CD4-positive, alpha-beta T cell treated with Interleukin-15 for 1 hour (primary cell): Measurements from ENCODE around the gene PPP1R1B.

Experiments used
- DNase-seq: peaks from one replicate; pipeline ENCODE4 v3.0.0-alpha.2; 2020

PPP1R1B gene

DNA sequence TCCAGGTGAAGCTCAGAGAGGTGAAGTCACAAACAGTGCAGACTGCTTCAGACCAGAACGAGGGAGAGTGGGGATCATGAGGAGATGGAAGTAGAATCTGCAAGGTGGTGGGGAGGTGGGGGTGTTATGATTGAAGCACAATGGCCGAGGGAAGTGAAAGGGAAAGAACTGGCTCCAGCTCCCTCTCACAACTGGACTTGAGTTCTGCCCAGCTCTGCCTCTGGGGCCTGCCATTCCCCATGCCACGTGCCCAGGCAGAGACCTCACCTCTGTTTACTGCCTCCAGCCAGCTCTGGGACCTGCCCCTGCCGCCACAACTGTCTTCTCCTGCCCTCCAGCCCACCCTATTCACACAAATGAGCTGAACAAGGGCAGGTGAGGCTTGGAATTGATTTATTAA is 44.0 kb downstream of the PPP1R1B start:
- DNase-seq: no peak

DNA sequence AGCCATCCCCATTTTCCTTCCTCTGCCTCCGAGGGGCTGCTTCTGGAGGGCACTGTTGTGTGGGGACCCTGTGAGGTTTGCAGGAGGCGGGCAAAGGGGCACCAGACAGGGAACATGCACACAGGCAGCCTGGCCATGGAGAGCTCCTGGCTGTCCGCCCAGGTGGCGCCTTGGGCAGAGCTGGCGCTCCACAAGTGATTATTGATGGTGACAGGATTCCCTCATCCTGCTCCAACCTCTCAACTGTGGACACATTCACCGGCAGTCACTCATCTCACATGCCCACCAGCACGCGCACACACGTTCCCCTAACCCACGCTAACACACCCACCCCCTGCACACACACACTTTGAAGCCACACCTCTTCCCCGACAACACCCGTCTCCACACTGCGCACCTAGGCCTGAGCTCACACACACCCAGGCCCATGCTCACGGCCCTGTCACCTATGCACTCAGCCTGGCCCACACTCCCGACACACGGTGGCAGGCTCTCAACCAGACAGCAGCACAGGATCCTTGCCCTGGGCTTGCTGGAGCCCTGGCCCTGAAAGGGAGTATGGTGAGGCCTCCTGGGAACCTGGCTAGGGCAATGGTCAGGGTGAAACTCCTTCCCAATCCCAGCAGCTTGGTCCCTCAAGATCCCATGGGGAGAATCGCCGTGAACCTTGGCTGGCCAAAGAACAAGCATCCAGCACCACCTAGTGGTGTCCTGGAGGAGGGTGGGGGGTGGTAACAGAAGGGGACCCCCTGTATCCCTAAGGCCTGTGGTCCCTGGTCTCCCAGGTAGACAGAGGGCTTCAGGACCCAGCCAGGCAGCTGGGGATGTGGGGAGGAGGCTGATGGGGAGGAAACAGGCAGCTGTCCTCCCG is 45.1 kb downstream of the PPP1R1B start:
- no peak for DNase-seq

DNA sequence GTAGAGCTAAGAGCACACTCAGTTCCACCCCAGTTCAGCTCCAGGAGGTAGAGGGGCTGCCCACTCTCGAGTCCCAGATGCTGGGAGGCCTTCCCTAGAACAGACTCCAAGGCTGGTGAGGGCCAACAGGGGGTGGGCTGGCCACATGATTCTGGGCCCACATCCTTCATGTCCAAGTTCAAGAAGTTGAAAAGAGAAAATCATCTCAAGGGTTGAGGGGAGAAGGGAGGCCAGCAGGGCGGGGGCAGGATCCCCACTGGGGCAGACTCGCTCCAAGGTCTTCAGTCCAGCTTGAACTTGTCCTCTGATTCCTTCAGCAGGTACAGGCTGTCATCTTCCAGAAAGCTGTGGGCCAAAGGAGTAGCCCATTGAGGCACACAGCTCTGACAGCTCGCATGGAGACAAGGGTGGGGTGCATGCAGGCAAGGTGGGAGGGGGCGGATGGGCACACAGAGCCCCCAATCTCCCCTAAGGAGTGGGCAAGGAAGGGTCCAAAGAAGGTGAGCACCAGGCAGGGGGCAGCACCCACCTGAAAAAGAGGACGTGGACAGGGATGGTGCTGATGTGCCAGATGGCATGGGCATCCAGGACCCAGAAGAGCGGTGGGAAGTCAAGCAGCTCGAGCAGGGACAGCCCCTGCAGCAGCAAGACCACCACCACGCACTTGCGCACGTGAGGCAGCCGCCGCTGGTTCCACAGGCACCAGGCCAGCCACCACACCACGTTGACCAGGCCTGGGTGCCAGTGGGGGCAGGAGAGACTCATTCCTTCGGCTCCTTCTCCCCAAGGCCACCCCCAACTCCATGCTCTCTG is 46.0 kb downstream of the PPP1R1B start:
- DNase-seq: no peak

DNA sequence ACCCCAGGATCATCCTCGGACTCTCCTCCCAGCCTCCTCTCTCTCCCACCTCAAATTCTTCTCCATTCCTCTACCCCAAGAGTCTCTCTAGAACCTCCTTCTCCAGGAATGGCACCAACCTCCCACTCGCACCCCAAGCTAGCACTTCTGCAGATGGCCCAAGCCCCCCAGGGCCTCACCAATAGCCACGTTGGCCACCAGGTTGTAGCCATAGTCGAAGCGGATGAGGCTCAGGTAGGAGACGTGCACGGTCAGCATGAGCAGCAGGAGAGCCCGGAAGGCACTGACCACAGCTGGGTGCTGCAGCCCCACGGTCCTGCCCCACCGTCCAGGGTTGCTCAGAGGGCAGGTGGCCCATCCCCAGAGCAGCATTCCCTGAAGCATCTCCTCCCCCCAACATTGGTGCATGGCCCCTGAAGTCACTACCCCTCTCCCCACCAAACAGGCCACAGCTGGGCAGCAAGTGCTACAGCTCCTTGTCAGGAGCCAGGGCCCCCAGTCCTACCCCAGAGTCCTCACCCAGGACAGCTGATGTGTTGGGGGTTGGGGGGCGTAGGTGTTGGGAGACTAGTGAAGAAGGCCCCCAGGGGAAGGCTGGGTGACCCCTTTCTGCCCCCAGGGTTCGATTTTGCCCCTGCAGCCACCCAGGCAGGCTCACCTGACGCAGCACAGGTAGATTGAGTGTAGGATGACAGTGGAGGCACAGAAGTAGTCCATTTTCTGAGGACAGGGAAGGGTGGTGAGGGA is 46.8 kb downstream of the PPP1R1B start:
- DNase-seq: no peak

DNA sequence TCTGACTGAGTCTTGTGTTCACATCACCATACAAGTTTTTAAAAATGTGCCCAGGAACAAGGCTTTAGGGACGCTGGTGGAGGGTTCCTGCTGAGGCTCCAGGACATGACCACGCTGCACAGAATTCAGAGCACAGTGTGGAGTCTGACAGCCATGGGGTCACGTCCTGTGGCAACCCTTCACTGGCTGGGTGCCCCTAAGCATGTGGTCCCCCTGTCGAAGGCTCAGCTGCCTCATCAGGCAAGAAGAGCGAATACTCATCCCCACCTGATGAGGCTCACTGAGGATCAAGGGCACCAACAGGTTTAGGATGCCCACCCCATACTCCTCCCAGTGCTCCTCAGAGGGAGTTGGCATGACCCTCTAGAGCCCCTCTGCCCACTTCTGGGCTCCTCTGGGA is 47.4 kb downstream of the PPP1R1B start:
- no peak for DNase-seq

DNA sequence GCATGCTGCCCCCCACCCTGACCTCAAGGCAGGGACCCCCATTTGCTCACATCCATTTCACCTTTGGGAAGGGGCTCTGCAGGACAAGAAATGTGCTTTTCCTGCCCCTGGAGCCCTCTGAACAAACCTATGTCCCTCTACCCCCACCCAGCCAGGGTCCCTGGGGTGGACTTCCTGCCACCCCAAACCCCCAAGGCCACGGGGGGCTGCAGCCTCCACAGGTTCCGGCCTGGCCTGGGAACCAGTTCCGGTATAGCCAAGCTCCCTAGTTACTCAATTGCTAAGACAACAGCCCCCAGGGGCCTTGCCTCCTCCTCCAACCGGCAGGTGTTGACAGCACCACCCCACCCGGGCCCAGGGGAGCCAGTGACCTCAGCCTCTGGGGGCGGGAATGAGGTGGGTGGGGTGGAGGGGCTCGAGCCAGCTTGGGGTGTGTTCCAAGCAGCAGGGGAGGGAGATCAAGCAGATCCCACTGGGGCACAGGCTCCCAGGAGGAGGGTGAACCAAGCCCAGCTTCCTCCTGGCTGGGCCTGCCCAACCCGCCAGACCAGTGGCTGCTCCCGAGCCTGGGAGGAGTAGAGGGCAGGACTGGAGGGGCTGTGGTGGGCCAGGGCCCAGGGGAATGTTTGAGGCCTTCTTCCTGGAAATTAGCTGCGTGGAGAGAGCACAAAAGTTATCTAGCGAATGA is 48.1 kb downstream of the PPP1R1B start:
- peak; percentile 25 for DNase-seq

DNA sequence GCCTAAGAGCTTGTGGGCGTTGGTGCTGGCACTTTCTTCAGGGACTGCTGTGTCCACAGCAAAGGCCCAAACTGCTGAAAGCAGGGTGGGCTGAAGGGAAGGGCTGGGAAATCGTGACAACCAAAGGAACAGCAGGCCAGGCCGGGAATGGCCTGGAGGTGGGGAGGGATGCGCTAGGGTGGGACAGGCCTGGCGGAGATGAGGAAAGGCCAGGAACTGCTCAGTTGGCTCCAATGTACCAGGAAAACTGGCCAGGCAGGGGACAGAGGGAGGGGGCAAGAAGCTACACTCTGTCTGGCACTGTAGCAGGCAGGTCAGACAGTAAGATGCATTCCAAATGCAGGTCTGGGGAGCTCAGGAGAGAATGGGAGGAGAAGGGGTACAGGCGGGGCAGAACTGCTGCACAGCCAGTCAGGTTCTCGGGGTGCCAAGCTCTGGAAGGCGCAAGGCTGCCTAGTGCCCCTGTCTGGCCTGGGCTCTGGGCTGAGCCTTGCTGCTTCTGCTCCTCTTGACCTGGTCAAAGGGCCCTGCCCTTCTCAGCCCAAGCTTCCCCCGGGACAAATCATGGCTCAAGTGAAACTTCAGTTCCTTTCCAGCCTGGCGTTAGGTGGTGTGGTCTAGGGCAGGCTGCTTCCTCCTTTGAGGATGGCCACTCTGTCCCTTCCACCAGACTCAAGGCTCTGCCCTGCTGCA is 48.8 kb downstream of the PPP1R1B start:
- DNase-seq: no peak

DNA sequence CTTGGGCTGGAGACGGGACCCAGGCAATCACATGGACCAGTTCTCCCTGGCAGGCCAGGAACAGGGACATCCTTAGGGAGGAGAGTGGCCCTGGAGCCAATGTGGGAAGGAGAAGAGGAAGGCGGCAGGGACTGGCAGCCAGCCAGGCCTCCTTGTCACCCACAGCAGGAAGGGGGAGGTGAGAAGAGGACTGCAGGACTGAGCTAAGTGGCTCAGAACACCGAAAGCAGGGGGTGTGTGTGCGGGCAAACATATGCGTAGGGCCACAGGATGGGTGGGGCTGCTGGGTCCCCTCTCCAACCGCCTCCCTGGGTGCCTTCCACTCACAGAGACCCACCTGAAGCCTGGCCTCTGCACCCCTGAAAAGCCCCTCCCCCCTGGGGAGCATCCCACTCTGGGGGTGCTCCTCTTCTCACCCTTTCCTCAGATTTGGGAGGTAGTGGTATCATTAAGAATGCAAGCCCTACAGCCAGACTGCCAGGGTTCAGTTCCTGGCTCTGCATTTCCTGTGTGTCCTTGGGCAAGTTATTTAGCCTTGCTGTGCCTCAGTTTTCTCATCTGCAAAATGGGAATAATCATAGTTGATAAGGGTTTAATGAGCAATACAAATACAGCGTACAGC is 49.6 kb downstream of the PPP1R1B start:
- peak; percentile 70 for DNase-seq

DNA sequence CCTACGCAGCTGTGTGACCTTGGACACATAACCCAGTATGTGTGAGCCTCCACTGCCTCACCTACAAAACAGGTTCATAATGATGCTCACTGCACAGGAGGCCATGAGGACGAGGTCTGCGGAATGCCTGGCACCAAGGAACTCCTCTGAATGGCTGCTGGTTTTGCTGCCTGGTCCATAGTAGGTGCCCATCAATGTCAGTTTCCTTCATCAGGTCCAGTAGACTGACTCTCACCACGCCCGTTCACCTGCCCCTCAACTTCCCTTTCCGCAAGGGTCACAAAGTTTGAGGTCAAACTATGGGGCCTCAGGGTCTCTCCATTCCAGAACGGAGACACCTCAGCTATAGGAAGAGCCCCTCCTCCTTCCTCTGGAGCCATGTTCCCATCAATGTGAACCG is 50.3 kb downstream of the PPP1R1B start:
- DNase-seq: no peak

DNA sequence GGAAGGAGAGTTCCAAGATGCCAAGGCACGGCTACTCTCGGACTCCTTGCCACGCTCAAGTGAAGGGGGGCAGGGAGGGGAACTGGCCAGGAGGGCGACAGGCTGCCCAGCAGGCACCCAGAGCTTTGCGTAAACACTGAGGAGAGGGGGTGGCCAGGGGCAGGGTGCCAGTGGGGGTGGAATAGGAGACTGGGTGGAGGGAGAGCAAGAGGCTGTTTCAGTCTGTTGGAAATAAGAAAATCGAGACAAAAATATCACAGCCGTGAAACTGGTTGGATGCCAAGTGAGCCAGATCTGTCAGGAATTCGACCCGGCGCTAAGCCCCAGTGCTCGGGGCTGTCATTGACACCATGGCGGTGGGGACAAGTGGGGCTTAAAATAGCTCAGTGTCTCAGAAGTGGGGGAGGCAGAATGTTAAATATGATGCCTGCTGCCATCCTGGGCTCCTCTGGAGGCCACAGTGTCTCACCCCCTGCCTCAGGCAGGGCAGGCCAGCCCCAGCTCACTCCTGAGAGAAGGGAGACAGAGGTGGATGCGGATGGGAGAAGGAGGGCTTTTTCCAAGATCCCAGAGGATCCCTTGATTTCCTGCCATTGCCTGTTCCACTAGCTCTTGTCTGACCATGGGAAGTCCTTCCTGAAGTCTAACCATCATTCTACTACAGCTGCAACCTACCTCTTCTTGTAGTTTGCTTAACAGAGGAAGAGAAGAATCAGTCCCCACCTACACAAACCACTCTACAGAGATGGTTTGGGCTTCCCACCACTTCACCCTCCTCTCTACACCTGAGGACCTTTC is 51.0 kb downstream of the PPP1R1B start:
- DNase-seq: no peak

DNA sequence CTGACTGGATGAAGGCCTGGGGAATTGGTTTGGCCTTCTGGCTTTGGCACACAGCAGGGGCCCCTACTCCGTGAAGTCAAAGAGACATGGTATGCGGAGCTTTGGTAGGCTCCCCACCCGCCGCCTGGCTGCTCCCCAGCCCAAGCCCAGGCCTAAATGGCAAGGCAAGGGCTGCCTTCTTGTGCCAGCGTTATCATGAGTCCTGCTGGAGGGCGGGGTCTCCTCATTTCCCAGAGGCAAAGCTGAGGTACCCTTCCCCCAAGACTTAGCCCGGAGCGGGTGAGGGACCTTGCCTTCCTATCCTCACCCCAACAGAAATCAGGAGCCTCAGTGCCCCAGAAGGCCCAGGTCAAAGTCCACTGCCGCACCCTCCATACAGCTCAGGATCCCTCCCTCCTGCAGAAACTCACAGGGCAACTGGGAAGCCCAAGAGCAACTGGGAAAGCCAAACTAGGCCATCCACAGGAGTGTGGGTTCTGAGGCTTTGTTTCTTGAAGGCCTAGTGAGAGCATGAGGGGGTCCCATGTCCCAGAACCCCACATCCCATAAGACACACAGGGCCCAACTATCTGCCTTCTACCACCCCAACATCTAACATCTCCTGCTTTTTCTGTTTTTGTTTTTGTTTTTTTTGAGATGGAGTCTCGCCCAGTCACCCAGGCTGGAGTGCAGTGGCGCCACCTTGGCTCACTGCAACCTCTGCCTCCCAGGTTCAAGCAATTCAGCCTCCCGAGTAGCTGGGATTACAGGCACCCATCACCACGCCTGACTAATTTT is 51.8 kb downstream of the PPP1R1B start:
- DNase-seq: no peak

DNA sequence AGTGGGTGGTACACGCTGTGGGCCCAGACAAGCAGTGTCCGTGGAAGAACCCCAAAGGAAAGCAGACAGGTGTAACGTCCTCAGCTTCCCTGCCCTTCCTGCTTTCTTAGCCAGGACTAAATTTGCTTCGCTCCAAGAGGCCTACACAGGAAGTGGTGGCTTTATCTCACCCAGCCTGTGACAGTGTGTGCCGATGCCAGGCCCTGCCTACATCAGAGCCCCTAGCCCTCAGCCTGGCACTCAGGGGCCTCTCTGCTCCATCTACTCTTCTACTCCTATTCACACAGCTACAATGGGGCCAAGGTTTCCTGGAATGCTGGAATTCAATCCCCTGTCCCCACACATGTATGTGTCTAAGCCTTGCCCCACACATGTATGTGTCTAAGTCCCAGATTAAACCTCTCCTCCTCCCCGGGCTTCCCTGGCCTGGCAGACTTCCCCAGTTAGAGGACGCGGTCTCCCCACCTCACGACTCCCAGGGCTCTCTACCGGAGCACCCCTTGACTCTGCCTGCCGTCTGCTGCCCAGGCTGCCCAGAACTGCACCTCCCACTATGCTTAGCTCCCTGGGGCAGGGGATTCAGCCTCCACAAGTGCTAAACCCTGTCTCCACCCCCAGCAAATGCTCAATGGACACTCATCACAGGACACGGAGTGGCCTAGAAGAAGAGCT is 52.9 kb downstream of the PPP1R1B start:
- DNase-seq: peak; percentile 58

DNA sequence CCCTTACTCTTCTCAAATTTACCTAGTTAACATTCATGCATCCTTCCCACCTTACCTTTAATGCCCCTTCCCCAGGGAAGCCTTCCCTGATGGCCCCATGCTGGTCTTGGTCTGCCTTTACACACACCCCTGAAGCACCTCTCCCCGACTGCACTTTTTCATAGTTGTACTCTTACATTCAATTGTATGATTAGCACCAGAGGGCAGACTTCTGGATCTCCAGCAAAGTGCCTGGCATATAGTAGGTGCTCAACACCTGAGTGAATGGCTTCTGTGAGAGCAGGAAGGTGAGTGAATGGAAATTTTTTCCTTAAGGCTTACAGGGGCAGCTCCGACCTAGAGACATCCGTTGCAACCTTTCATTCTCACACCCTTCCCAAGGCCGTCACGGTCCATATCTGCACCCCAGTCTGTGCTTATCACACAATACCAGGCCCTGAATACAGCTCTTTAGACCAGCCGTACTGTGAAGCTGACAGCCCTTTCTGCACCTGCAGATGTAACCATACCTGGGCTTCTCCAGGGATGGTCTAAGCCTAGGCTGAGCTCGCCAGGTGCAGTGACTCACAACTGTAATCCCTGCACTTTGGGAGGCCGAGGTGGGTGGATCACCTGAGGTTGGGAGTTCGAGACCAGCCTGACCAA is 56.7 kb downstream of the PPP1R1B start:
- no peak for DNase-seq

DNA sequence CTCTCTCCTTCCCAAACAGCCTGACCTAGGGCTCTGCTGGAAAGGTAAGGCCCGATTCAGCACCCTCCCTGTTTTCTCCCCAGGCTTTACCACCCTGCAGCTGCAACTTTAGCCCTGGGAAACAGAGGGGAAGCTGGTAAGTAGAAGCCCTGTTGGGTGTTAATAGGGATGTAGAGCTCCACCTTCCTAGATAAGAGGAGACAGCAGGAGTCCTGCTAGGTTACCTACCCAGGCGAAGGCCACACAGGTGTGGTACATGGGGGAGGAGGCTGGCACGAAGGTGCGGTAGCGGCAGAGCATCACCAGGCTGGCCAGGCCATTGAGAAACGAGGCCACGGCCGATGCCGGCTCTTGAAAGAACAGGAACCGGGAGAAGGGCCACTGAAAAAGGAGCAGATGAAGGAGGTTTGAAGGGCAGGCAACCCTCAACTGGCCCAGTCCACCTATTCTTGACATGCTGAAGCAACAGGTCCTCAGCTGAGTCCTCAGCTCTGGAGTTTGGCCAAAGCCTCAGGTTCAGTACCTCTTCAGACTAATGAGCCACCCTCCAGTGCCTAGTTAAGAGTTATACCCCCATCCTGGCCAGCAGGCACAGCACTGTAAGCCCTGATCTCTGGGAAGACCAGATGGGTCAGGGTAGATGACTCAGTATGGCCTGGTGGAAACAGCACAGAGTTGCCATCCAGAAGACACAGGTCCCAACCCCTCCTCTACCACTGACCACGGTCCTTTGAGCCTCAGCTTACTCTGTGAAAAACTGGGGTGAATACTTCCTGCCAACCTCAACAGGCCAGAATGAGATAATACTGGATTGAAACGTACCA is 57.8 kb downstream of the PPP1R1B start:
- DNase-seq: no peak
